Effector CD4-positive, alpha-beta T cell (primary cell): ENCODE results near the gene ZNF628.

ENCODE experiments used
- DNase-seq: peaks from one replicate; pipeline ENCODE4 v3.0.0-alpha.2; 2020

Gene ZNF628

DNA sequence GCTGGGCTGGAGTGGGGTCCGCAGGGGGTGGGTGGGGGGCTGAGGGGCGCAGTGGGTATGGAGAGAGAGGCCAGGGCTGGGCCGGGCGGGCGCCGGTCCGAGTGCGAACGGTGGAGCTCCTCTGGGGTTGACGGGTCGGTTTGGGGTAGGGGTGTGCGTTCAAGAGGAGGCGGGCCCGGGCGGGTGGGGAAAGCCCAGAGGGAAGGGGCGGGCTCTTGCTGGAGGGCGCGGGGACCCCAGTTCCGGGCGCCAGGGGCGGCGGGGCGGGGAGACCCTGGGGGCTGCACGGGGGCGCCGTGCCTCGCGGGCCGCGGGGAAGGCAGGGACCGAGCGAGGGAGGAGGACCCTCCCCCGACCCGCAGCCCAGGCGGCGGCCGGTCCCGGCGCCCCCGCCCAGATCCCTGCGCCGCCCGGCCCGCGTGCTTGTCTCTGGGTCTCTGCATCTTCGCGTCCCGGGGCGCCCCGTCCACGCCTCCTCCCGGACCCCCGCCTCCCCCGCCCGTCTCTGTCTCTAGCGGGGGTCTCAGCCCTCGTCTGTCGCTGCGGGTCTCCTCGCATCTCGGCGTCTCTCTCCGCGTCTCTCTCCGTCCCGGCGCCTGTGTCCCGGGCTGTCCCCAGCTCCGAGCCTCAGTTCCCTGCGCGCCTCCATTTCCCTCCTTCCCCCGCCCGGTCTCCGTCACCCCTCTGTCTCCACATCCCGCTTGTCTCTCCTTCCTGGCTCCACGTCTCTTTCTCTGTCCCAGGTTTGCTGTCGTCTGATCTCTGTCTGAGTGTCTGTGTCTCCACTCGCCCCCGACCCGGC lies 25.1 kb upstream of the ZNF628 start:
- DNase-seq, result no peak

DNA sequence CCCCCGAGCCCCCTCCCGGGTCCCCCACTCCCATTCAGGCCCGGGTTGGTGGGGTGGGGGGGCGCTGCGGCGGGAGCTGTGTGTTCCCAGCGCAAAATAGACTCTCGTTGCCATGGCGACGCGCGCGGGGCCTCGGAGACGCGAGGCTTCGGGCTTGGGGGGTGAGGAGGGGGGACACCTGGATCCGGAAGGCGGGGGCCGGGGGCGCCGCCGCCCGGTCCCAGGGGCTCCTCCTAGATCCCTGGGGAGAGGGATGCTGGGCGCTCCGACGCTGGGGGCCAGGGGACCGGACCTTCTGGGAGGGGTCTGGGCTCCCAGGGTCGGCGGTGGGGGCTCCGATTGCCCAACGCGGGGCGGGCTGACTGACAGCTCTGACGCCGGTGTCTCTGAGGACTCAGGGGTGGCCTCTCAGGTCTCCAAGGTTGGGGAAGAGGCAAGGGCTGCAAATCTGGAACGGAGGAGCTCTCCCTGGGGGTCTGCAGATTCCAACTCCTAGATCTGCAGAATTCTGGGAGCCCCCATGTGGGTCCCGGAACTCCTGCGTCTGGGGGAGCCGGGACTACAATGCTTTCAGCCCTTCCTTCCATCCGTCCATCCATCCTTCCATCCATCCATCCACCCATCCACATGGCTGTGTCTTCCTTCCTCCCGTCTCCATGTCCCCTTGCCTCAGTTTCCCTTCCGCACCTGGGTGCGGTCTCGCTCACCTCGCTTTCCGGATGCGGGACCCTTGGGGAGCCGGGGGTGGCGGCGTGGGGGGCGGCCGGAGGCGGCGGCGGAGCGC lies 24.3 kb upstream of the ZNF628 start:
- DNase-seq, result no peak

DNA sequence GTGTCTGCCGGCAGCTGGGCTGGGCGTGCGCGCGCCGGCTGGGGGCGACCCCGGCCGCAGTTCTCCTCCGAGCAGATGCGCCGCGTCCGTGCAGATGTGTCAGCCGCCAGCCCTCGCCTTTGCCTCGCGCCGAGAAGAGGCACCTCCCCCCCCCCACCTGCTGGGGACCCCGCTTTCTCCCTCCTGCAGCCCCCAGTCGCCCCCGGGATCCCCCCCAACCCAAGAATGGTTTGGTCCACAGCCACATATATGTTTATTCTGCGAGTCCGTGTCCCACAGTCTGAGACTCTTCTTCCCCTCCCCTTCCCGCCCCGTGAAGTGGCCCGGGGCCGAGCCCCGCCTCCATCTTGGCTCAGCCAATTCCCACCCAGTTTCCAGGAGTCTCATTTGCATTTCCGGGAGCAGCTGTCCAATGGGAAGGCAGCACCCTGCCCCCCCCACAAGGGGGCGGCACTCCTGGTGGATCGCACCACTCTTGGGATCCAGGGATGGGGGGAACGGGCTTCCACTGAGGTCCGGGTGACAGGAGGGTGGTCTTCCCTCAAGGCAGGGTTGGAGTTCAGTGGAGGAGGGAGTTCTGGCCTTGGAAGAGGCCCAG lies 23.6 kb upstream of the ZNF628 start:
- DNase-seq, result no peak

DNA sequence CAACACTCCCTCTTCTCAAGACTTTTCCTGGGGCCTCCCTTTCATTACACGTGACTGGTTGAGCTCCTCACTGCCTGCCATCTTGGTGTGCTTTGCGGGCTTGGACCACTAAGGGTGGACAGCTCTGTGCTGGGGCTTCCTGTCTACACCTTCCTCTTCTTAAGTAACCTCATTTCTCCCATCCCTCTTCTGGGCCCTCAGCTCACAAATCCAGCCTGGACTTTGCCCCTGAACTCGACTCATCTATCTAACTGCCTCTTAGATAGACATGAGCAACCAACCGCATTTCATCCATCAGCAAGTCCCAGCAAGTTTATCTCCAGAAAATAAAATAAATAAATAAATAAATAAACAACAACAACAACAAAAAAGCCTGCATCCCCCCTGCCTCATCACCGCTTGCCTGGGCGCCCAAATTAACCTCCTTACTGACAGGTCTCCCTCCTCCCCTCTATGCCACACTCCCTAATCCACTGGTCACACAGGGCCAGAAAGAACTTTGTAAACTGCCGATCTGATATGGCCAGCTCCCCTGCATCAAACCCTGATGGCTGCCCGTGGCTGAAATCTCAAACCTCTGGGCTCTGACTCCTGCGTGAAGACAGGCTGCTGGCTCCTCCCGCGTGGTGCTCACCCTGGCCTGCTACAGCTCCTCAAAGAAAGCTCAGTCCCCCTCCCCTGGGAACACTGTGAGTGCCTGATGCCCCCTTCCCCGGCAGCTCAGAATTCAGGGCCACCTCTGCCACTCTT lies 22.7 kb upstream of the ZNF628 start:
- DNase-seq, result no peak

DNA sequence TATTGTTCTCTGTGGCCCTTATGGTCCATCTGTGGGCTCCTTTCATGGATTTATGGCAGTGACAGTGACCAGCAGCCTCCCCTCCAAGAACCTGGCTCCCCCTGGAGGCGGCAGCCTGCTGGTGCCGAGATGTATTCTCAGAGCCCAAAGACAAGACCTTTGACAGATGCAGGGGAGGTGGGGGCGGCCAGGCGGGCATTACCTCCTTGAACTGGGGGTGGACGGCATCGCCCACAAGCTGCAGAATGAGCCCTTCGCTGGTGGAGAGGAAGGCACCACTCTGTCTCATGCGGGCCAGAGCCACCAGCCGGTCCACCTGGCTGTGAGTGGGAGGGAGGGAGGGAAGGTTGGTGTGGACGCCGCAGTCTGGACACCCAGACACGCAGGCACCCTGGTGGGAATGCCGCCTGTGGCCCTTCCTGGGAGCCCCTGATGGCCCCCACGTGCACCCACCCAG lies 21.6 kb upstream of the ZNF628 start:
- peak; percentile 23 for DNase-seq

DNA sequence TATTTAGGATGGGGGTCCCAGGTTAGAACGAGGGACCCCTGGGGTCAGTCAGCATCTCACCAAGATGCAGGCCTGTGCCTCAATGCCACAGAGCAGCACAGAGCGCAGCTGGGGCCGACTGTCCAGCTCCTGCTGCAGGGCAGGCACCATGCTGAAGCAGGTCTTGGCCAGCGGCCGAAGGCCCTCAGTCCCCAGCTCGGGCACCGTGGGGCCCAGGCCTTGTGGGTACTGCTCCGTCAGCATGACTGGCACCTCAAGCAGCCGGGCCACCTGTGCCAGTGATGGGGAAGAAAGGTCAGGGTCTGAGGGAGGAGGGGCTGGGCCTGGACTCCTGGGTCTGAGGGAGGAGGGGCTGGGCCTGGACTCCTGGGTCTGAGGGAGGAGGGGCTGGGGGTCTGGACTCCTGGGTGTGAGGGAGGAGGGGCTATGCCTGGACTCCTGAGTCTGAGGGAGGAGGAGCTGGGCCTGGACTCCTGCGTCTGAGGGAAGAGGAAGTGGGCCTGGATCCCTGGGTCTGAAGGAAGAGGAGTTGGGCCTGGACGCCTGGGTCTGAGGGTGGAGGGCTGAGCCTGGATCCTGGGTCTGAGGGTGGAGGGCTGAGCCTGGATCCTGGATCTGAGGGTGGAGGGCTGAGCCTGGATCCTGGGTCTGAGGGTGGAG lies 20.7 kb upstream of the ZNF628 start:
- no peak for DNase-seq

DNA sequence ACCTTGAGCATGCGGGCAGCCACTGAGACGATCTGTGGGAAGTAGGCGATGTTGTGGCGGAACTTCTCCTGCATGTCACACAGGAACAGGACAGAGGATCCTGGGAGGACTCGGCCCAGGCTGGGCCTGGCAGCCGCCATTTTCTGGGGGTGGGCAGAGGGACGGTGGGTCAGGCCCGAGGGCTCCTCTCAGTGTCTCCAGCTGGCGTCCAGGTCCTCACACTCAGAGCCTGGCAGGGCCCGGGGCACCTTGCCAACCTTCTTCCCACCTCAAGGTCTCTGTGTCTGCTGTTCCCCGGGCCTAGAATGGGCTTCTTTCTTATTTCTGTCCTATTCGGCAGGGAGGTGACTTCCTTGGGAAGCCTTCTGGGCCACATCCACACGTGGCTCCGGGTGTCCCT lies 20.1 kb upstream of the ZNF628 start:
- DNase-seq, result no peak

DNA sequence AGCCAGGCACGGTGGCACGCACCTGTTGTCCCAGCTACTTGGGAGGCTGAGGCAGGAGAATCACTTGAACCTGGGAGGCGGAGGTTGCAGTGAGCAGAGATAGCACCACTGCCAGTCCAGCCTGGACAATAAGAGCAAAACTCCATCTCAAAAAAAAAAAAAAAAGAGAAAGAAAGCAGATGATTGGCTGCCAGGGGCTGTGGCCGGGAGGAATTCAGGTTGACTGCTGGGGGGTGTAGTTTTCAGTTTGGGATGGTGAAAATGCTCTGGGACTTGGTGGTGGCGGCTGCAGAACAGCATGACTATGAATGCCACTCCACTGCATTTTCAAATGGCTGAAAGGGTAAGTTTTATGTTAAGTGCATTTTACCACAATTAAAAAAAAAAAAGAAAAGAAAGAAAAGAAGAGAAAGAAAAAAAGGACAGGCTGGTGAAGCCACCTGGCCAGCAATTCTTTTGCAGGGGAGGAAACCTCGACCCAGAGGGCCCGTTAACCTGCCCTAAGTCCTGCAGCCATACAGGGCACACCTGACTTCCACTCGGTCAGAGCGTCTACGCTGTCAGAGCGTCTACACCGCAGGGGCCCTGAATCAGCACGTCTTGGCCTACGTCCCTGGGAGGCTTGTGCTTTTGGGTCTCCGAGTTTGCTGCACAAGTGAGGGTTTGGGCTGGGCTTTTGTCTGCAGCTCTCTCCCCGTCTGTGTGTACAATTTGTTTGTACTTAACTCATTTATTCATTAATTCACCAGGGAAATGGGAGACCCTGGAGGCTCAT lies 18.5 kb upstream of the ZNF628 start:
- no peak for DNase-seq

DNA sequence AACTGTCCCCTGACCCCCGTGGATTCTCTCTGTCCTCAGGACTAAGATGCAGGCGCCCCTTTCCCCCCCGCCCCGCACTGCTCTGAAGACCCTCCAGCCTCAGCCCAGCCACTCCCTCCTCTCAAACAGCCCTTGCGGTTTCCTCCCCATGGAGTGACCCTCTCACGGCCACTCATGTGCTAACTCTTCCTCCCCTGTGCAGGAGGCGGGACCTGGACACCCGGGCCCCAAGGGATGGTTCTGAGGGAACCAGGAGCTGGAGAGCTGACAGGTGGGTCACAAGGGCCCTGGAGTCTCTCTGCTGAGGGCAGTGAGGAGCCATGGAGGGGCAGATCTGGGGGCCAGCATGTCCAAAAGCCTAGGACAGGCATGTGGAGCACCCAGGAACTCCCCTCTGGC lies 16.9 kb upstream of the ZNF628 start:
- no peak for DNase-seq

DNA sequence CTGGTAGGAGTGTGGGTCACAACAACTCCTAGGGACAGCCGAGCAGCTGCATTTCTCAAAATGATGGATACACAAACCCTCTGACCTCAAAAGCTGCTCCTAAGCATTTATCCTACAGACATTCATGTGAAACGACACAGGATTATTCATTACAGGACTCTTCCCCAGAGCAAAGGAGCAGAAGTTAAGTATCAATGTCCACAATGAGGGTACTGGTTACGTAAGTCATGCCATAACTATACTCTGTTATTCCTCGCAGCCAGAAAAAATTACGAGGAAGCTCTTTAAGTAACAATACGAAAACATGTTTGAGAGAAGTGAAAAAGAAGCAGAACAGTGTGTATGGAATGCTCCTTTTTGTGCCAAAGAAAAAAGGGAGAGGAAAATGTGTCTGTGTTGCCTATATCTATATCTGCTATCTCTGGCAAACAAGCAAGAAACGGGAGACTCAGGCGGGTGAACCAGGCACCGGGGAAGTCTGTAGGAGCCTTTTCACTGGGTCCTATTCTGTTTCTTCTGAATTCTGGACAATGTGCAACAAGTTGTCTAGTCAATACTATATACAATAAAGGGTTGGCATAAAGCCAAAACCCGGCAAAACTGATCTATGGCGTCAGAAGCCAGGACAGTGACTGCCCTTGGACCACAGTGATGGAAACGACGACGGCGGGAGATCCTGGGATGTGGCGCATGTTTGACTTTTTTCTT lies 16.3 kb upstream of the ZNF628 start:
- DNase-seq, result no peak

DNA sequence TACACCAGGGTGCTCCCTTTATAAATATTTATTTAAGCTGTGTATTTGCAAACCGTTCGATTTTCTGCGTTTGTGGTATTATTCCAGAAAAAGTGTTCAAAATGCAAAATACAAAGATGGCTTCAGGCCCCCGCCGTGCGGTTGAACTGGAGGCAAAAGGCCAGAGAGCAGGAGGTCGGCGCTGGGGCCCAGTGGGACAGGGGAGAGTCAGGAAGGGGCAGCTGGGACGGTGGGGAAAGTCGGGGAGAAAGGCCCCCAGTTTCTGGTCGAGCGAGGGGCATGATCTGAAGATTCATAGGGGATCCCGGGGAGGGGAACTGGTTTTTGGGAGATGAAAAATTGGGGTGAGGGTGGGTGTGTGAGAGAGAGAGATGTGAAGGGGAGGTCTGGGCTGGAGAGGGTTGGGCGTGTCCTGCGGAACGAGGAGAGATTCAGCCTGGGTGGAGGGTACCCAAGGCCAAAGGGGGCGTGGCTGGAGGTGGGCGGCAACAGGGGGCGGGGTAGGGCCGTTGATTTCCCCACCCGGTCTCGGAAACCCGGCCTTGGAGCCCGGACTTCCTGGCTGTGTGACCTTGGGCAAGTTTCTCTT lies 15.7 kb upstream of the ZNF628 start:
- DNase-seq, result no peak

DNA sequence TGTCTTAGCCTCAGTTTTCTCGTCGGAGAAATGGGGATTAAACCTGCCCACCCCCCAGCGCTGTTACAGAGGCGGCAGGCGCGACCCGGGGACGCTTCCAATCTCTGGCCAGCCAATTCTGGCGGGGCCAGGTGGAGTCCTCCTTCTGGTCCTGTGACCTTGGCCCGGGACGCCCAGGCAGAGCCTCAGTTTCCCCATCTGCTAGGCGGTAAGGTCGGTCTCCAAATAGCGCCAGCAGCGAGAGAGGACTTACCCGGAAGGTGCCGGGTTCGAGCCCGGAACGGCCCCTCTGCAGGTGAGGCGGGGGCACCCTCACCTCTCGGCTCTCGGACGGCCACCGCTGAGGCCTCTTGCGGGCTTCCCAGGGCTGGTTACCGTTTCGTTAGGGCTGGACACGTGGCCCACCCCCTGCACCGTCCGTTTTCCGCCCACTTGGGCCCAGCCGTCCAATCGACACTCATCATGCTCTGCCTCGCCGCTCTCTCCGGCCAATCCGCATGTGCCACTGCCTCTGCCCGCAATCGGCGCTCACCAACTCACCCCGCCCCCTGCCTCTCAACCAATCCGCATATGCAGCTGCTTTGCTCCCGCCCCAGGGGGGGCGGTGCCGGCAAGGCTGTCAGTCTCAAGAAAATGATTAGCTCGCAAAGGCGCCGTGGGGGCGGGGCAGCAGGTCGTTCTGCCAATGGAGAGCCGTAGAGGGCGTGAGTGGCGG lies 15.0 kb upstream of the ZNF628 start, which contains the start of gene ISOC2:
ISOC2 (minus strand) TSS at position 384 of the 715 bp plus-strand sequence. CDS start 5,156 bp downstream, outside the sequence.
- DNase-seq, result peak; percentile 100

DNA sequence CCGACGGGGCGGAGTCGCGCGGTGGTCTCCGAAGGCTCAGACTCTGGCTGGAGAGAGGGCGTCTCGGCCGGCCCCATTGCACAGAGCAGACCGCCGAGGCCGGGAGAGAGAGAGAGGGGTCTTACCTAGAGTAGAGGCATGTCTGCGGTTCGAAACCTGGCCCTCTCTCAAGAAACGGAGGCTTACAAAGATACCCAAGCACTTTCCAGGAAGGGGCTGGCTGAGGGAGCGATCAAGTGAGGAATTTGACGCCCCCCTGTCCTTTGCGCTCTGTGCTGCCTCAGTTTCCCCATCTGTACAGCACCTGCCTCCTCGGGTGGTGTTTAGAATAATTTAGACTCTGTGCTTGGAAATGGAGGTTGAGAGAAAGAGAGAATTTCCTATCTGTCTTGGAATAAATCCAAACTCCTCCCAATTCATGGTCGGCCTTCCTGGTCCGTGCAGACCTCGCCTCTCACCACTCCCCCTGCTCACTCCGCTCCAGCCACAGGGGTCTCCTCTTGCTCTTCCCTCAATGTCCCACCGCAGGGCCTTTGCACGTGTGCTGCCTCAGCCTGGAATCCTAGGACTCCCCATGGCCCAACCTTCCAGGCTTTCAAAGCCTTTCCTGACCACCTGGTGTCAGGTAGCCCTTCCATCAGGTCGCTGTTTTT lies 14.3 kb upstream of the ZNF628 start:
- no peak for DNase-seq

DNA sequence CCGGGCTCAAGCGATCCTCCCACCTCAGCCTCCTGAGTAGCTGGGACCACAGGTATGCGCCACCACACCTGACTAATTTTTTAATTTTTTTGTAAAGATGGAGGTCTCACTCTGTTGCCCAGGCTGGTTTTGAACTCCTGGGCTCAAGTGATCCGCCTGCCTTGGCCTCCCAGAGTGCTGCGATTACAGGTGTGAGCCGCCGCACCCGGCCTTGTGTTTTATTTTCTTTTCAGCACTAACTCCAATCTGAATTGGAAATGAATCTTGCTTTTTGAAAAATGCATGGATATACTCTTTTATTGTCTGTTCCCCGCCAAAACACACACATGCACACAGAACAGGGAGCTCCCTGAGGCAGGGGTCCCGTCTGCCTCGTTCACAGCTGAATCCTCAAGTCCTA lies 13.7 kb upstream of the ZNF628 start:
- DNase-seq, result no peak

DNA sequence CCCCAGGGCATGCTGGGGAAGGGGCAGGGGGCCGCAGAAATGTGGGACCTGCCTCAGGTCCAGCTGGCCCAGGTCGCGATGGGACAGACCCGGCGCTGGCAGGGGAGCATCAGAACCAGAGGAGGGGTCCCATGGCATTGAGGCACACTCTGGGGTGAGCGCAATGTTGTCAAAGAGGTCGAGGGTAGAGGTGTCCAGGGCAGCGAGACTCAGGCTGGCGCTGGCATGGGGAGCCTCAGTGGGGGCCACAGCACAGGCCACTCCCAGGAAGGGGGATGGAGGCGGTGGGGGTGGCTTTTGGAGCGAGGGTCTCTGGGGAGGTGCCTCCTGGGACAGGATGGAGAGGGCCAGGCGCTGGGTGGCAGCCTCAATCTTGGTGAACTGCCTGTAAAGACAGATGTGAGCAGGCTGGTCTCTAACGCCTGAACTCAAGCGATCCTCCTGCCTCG lies 12.8 kb upstream of the ZNF628 start:
- DNase-seq, result no peak

DNA sequence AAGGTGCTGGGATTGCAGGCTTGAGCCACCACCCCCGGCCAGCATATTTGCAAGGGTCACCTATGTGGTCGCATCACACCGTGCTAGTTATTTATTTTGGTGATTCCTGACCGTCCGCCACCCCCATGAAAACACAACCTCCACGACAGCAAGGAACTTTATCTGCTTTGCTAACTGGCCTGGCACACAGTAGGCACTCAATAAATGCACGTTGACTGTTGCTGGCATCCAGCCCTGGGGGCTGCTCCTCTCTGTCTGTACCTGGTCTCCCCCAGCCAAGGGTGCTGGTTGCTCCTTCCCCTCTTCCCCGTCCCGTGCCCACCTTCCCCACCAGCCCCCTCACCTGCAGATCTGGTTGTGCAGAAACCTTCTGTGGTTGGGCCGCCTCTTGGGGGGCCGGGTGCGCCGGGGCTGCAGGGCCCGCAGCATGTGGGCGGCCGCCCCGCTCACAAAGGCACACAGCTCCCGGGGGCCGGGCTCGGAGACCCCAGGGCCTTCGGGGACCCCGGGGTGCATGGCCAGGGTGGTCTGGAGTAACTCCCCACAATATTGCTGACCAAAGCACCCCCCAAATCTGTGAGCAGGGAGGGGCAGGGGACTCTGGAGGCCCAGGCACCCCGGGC lies 12.3 kb upstream of the ZNF628 start:
- DNase-seq, result no peak

DNA sequence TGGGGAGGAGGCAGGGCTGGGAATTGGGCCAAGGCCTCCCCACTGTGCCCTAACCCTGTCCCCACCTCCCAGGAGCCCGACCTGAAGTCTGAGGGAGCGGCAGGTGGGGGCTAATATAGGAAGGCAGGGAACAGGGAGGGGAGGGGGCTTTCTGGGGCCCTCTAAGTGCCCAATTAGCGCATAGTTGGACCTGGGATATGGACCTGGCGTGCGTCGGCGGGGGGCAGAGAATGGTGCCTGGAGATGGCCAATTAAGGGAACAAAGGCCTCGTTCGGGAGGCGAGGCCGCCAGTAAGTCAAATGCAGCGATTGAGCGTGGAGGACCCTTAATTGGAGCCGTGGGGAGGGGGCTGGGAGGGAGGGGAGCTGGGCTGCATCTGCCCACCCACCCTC lies 11.8 kb upstream of the ZNF628 start, which contains the start of gene C19orf85:
C19orf85 (minus strand) TSS at position 90 of the 393 bp plus-strand sequence. CDS start 197 bp downstream, outside the sequence.
- DNase-seq, result no peak

DNA sequence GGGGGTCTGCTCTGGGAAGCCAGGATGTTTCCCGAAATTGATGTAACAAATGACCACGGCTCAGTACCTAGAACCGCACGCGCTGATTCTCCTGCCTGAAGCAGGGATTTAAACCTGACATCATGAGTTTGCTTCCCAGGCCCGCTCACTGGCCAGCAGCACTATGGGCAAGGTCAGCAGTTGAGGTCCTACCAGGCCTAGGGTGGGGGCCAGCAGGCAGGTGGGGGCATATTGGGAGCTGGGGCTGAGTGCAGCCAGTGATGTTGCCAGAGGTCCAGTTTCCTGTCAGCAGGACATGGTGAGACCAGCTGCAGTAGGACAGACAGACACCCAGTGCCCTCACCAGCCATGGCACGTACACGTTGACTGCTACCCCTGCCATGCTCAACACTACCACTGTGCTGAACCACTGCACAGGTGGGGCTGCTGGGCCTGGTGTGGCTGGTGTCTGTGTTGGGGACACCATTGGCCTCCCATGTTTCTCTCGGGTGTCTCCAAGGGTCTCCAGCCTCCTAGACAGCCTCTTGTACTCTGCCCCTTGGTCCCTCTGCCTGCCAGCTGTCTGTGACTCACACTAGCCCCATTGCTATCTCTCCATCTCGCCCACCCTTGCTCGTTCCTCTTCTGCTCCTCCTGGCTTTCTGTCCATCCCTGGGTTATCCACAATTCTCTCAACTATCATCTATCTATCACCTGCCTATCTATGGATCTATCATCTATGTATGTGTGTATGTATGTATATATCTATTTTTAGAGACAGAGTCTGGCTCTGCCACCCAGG lies 10.8 kb upstream of the ZNF628 start:
- no peak for DNase-seq
